Ishikawa (cell line): Measurements from ENCODE around the gene GAB1.

Experiments
- CEBPB ChIP-seq: IDR thresholded peaks from 2 replicates; pipeline ENCODE4 v1.6.1; 2012
- EP300 ChIP-seq: IDR thresholded peaks from 2 replicates; pipeline ENCODE4 v1.6.1; 2012; ENCODE audit warnings: borderline replicate concordance
- RAD21 ChIP-seq: IDR thresholded peaks from 2 replicates; pipeline ENCODE4 v1.6.1; 2012; ENCODE audit warnings: low read depth
- TAF1 ChIP-seq: IDR thresholded peaks from 2 replicates; pipeline ENCODE4 v1.6.1; 2012; ENCODE audit warnings: low read depth, mild to moderate bottlenecking
- TCF12 ChIP-seq: IDR thresholded peaks from 2 replicates; pipeline ENCODE4 v1.6.1; 2012; ENCODE audit warnings: low read depth
- TEAD4 ChIP-seq: IDR thresholded peaks from 2 replicates; pipeline ENCODE4 v1.6.1; 2012
- YY1 ChIP-seq: IDR thresholded peaks from 2 replicates; pipeline ENCODE4 v1.6.1; 2012; ENCODE audit warnings: low read depth
- ZBTB7A ChIP-seq: IDR thresholded peaks from 2 replicates; pipeline ENCODE4 v1.6.1; 2012; ENCODE audit warnings: low read depth
- TF ChIP-seq, protein P1 (sequence below): IDR thresholded peaks from 2 replicates; pipeline ENCODE4 v1.6.1; 2012
- TF ChIP-seq, protein P2 (sequence below): IDR thresholded peaks from 2 replicates; pipeline ENCODE4 v1.6.1; 2012; ENCODE audit warnings: low read depth, mild to moderate bottlenecking
- TF ChIP-seq, protein P3 (sequence below): IDR thresholded peaks from 2 replicates; pipeline ENCODE4 v1.6.1; 2012

DNA sequence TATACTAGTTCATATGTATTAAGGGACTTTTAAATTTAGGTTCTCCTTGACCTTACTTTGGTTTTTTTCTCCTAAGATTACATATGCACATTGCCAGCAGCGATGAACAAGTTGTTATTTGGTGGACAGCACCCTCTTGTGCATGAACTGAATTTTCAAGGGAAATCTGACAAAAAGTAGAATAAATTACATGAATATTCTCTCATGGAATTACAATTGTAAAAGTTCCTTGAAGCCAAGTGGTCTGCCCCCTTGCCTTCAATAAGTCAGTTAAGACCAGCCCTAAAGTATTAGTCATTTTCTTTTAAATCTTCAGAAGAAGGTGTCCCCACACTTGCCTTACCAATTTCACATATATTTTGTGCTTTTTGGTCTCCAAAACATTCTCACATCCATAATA lies 146.2 kb downstream of the GAB1 start:
- TF ChIP-seq, protein P1, sequence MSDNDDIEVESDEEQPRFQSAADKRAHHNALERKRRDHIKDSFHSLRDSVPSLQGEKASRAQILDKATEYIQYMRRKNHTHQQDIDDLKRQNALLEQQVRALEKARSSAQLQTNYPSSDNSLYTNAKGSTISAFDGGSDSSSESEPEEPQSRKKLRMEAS, result no peak
- TF ChIP-seq, protein P2, sequence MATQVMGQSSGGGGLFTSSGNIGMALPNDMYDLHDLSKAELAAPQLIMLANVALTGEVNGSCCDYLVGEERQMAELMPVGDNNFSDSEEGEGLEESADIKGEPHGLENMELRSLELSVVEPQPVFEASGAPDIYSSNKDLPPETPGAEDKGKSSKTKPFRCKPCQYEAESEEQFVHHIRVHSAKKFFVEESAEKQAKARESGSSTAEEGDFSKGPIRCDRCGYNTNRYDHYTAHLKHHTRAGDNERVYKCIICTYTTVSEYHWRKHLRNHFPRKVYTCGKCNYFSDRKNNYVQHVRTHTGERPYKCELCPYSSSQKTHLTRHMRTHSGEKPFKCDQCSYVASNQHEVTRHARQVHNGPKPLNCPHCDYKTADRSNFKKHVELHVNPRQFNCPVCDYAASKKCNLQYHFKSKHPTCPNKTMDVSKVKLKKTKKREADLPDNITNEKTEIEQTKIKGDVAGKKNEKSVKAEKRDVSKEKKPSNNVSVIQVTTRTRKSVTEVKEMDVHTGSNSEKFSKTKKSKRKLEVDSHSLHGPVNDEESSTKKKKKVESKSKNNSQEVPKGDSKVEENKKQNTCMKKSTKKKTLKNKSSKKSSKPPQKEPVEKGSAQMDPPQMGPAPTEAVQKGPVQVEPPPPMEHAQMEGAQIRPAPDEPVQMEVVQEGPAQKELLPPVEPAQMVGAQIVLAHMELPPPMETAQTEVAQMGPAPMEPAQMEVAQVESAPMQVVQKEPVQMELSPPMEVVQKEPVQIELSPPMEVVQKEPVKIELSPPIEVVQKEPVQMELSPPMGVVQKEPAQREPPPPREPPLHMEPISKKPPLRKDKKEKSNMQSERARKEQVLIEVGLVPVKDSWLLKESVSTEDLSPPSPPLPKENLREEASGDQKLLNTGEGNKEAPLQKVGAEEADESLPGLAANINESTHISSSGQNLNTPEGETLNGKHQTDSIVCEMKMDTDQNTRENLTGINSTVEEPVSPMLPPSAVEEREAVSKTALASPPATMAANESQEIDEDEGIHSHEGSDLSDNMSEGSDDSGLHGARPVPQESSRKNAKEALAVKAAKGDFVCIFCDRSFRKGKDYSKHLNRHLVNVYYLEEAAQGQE, result no peak
- TF ChIP-seq ZBTB7A (no peak), EP300 (no peak), RAD21 (peak; percentile 87), TEAD4 (no peak), YY1 (no peak), TAF1 (no peak), CEBPB (no peak), TCF12 (no peak)
- TF ChIP-seq, protein P3, sequence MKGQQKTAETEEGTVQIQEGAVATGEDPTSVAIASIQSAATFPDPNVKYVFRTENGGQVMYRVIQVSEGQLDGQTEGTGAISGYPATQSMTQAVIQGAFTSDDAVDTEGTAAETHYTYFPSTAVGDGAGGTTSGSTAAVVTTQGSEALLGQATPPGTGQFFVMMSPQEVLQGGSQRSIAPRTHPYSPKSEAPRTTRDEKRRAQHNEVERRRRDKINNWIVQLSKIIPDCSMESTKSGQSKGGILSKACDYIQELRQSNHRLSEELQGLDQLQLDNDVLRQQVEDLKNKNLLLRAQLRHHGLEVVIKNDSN, result no peak
